NCI-H526 (cell line): Measurements from ENCODE around the gene TAF3.

Experiments
- DNase-seq, 2 experiments: peaks; one replicate each; lab custom pipeline; 2025; lab: John Stamatoyannopoulos, UW

The TAF3 gene

DNA sequence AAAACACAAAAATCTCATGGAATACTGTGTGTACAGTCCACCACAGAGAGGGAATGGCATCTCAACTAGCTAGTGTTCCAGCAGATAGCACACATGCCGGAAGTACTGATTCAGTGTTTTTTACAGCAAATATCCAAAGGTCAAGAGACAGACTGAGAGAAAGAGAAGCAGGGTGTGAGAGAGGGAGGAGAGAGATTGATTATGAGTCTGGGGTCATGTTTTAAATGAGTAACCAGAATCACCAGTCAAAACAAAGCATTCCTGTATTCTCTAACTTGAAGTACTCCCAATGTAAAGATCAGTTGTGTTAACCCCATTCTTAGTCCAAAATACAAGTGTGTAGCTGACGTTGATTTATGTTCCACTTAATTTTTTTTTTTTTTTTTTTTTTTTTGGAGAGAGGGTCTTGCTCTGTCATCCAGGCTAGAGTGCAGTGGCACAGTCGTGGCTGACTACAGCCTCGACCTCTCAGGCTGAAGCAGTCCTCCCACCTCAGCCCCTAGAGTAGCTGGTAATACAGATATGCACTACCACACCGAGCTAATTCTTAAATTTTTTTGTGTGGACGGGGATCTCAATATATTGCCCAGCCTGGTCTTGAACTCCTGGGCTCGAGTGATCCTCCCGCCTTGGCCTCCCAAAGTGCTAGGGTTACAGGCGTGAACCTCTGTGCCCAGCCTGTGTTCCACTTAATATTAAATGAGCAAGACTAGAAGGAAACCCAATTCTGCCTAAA is 114.2 kb downstream of the TAF3 start:
- DNase-seq: no peak

DNA sequence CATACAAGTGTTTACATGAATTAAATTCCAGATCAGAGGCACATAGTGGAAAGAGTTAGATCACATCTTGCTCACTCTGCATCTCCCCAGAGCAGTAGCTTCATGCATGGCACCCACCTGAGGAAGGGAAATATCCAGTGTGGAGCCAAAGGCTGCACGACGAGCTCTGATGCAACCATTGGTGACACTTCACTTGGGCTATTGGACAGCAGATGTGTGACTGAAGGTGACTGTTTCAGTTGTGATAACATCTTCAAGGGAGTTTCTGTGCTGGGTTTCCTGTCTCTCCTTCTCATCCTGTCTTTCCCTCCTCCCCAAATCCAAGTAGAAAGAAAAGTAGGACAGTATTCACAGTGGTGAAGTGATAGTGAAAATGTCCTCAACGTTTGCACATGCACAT is 115.0 kb downstream of the TAF3 start:
- no peak for DNase-seq

DNA sequence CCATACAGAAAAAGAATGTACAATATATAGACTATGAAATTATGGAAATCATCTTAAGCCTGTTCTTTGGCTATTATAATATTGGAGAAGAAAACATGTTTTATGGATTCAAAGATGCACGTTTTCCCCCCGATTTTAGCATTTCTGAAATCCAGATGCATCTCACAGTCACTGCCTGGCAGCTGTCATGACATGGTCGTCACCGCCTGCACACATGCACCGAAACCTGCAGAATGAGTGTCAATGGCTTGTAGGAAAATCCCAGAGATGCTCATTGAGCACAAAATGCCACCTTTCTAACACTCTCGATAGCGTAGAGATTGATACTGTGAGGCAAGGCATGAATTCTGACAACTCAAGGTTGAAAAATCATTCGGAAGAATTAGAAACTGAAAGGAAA is 115.5 kb downstream of the TAF3 start:
- no peak for DNase-seq

DNA sequence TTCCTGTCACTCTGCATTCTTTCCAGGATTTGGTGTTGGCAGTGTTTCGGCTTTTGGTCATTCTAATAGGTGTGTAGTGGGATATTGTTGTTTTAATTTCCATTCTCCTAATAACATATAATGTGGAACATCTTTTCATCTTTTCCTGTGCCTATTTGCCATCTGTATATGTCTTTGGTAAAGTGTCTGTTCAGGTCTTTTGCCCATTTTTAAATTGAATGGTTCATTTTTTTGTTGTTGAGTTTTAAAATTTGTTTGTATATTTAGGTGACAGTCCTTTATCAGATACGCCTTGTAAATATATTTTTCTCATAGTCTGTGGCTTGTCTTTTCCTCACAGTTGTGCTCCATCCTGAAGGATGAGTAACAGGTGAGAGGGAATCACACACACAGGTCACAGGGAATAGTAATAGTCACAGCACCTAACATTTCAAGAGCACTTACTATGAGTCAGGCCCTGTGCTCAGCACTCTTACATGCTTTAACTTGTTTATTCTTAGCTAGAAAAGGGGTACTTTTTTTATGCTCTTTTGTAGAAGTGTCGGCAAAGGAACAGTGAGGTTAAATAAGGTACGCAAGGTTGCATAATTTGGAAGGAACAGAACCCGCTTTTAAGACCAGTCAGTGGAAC is 119.1 kb downstream of the TAF3 start:
- DNase-seq: no peak

DNA sequence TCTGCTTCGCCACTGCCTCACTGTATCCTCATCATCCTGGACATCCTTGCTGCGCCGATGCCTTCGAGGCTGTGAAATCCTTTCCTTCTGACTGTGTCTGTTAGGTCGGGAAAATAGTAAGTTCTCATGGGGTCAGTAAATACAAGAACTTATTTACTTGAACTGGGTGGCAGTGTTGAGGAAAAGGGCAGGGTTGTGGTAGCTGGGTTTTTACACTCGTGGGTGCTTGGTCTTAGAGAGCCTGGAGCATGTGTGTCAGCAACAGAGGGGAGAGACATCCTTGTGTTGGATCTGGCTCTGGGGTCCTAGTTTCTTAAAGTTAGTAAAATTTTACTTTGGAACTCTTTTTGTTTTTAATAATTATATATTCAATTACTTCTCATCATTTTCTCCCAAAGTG is 123.3 kb downstream of the TAF3 start:
- DNase-seq: no peak

DNA sequence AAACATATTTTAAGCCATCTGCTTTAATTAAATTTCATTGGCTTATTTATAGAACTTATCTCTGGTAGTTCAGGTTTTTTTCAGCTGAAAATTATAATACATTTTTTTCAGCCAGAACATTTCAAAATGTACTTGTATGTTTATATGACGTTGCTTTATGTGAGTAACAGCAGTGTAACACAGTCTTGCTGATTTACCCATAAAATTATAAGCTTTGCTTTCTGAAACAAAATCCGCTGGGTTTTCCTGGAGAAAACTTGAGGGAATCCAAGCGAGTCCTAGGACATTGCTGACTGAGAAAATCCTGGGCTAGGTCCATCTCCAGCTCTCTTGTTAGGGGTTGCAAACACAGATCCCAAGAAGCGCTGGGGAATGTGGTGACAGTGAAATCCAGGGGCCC is 124.0 kb downstream of the TAF3 start:
- no peak for DNase-seq

DNA sequence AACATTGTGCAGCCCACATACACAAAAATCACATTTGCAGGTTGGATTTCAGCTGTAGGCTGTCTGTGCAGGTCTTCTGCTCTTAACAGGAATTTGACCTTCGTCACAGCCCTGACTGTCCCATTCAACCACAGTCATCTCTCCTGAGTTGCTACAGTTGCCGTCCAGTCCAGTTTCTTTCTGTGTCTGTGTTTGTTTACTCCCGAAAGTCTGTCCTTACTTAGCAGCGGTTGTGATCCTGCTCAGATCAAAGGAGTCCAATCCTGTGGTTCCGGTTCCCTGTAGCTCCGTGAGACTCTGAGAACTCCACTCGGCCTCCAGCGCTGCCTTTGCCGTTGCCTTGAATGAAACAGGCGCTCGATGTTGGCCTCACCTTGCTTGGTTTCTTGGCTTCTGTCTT is 124.6 kb downstream of the TAF3 start:
- no peak for DNase-seq

DNA sequence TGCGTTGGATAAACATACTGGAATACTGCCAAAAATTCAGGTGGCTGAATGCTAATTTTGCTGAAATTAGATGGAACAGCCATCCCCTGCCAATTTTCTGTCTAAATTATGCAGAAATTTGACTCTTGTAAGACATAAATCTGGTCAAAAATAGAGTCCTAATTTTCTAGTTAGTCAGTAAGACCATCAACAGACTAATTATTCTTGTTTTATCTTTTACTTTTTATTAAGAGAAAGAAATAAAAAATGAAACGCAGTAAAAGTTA is 125.8 kb downstream of the TAF3 start:
- DNase-seq: no peak

DNA sequence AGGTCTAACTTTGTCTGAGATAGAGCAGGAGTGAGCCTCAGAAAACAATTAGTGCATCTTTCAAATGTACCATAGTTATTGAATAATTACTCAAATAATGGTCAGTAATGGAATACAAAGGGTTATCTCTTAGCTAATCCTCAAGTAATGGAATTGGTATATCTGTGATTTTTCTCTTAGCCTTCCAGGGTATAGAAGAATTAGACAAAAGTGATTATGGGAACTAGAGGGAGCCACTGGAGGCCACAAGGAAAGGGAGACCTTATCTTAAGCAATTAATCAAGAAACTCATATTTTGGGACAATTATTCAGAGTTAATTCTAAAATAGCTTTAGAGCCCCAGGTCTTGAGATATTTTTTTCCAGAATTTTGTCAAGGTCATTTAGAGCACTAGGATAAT is 126.2 kb downstream of the TAF3 start:
- no peak for DNase-seq

DNA sequence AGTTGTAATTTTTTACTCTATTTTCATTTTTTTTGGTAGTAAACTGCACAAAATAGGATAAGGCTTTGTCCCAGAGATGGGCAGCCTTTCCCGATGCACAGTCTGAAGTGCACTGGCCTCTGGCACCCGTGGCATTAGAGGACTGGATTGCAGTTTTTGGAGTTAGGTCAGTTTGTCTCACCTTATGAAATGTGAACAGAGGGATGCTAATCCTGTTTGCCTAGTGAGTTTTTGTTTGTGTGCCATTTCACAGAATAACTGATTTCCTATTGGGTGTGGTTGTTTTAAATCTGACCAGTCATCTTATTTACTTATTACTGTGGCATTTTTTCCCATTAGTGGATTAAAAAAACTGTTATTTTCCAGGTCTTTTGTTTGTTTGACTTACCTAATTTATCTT is 126.7 kb downstream of the TAF3 start:
- DNase-seq: no peak

DNA sequence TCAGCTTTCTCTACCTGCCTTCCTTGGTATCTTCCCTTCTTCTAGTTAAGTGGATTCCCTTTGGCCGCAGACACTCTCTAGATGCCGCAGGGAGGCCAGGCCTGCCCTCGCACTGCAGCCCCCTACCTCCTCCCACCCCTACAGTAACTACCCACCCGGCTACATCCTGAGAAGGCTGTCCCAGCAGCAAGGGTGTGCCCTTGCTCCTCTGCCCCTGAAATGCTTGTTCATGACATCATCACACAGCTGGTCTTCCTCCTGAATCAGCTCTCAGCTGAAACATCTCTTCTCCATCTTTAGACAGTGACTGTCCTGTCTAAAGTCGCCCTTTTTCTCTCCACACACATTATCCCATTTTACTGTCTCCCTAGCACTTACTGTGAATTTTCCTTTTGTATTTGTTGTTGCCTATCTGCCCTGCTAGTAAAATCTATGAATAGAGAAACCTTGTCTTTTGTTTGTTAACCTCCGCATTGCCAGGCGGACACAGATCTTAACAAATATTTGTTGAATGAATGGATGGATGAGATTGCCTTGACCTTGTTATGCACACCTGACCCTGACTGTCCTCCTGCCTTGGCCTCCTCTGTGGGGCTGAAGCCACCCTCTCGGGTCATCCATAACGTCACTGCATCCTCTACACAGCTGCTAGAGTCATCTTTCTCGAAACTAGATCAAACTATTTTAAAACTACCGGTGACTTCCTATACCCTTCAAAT is 127.3 kb downstream of the TAF3 start:
- DNase-seq: no peak

DNA sequence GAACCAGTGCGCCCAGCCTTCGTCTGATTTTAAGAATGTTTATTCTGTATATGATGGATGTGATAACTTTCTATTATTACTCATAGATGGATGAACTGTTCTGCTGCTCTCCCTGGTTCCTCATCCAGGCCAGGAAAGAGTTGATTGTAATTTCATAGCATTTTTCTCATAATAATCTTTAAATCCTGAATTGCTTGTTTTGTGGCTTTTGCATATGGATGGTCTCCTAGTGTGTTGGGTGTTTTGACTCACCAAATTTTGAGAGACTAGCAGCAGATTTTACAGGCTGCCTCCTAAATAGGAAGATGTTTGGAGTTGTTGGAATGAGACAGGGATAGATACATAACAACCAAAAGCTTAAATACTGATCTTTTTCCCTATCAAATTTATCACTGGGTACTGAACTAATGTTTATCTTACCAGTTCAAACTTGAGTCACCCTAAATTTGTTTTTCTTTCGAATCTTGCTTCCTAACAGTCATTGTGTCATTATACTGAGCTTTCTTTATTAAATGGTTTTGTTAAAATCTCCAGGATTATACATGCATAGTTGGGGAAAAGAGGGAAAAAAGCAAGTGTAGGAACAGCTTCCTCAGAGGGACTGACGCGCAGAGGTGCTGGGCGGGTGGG is 130.2 kb downstream of the TAF3 start:
- DNase-seq: no peak

DNA sequence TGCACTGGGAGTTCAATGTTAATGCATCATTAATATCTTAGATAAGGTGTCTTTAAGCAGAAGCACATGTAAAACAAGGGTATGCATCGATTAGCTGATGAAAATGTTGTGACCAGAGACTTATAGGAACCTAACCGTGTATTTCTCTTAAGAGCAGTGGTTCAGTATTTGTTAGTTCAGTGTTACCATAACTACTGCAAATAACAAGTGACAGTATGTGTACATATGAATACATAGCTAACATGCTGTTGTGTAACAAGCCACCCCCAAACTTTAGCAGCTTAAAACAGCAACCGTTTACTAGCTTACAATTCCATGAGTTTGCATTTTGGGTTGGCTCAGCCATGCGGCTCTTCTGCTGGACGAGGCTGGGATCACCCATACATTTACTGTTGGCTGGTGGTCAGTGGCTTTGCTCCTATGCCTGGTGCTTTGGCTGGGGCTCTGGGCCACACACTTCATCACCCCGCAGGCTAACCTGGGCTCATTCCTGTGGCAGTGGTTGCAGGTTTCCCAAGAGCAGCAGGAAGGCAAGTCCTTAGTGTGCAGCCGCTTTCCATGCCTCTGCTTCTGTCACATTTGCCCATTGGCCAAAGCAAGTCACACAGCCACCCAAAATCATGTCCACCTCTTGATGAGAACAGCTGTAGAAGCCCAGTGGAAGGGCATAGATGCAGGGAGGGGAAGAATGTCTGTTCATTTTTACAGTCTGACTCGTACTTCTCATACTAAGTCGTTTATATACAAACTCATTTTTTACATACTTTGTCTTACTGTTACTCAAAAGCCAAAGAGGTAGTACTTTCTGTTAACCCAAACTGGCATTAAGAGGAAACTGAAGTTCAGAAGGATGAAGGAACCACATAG is 132.9 kb downstream of the TAF3 start:
- DNase-seq: no peak

DNA sequence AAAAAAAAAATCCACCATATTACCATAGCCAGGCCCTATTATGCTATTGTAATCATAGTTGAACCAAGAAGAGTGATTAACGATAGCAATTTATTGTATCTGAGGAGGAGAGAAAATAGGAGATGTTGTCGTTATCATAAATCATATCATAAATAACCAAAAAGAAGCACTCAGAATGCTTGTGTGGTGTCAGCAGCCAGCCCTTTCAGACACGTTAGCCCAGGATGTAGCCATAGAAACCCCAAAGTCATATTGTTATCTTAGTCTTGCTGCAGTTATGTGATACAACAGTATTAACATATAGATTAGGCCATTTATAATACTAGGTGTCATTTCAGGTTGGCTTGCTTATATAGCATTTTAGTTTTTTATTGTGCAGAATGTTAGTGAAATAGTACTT is 134.0 kb downstream of the TAF3 start:
- no peak for DNase-seq

DNA sequence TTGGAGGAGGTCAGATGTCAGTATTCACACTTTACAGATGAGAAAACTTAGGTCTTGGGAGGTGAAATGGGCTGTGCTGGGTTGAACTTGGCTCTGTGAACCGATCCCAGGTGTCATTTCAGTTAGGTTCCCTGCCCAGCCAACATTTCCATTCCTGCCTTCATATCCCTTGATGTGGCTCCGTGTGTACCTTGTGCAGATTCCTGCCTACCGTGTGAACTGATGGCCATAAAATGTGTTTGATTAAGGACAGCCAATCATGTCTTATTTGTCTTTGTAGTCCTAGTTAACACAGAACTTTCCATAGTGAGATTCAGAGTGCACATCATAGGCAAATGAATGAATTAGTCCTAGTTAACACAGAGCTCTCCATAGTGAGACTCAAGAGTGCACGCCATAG is 135.1 kb downstream of the TAF3 start:
- DNase-seq: peak; percentile 42 to 45

DNA sequence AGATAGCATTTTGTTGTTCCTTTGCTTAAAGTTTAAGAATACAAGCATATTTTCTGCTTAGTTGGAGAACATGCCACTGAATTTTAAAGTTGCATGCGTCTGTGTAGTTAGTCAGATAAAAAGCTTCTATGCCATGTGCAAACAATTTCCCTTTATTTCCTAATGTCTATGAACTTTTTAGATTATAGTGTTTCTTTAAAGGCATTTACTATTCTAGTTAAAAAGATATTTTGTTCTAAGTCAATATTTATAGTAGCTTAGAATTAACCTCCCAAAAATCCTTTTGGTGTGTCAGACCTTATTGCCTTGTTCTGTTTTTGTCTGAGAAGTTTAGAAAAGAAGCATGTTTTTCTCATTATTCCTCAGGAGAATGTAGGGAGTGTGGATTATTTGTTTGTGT is 137.1 kb downstream of the TAF3 start:
- no peak for DNase-seq

DNA sequence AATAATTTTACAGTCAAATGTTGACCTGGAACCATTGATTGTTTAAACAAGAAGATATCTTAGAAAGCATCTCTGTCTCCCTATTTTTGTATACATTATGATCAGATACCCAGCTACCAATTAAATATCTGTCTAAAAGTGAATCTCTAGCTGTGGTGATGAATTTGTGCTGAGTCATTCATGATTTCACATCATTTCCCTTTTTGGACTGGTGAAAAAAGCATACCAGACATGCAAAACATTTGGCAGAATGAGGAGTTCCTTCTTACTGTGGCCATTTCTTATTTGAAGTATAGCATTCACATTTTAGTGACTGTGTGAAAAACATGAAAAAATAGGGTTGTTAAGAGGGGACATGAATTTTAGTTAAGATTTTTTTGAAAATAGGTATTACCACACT is 138.2 kb downstream of the TAF3 start:
- peak in 1 of 2 experiments; percentile 3 for DNase-seq

DNA sequence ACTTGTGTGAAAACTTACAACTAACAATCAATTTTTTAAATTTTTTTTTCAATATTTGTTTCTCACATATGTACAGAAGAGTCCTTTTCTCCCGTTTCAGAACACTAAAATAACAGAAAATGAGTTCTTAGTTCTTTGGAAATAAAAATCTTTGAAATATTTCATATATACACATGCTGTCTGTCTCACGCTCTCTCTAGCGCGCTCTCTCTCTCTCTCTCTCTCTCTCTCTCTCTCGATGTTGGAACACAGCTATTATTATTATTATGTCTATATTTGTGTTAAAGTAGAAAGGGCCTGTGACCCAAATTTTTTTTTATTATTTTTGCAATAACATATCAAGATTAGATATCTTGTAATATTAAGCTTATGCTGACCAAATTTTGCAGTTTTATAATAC is 139.3 kb downstream of the TAF3 start:
- no peak for DNase-seq

DNA sequence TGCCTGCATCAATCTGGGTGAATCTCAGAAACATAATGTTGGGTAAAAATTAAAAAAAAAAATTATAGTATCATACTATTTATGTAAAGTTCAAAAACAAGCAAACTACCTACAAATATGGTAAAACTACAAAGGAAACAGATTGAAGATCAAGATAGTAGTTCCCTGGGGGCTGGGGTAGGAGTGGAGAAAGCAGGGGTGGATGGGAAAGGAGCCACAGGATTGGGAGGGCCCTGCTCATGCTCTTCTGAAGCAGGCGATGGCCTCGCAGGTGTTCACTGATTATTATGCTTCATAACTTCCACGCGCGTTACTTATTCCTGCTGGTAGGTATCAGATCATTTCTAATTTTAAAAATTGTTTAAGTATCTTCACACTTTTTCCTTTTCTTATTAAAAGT is 140.1 kb downstream of the TAF3 start:
- no peak for DNase-seq

DNA sequence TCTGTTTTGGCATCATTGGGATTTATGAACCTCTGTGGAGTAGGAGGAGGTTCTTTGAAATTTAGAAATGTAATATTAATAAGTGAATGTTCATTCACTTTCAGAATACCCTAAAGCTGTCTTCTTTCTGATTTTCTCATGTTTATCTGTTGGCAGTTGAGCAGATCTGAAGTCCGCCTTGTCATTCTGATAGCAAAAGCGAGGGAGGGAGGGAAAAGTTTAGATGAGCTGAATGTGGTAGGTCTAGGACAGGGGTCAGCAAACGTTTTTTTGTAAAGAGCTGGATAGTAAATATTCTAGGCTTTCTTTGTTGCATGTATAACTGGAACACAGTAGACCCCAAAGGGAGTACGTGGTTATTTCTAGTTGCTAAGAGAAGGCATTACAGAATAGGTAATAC is 141.8 kb downstream of the TAF3 start:
- no peak for DNase-seq

DNA sequence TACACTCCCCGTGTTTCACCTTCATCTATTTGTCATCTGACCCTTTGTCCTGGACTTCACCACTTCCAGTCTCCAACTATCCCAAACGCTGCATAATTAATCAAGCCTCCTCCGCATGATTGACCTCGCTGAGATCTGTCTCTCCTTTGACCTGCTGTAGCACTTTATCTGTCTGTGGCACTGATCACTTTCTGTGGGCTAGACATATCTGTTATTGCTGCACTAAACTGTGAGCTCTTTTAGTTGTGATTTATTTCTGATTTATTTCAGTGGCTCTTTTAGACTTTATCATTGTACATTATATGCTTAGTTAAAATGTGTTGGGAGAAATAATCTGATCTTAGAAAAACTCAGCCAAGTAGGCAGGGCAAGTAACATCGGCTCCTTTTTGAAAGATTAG is 144.3 kb downstream of the TAF3 start:
- no peak for DNase-seq

DNA sequence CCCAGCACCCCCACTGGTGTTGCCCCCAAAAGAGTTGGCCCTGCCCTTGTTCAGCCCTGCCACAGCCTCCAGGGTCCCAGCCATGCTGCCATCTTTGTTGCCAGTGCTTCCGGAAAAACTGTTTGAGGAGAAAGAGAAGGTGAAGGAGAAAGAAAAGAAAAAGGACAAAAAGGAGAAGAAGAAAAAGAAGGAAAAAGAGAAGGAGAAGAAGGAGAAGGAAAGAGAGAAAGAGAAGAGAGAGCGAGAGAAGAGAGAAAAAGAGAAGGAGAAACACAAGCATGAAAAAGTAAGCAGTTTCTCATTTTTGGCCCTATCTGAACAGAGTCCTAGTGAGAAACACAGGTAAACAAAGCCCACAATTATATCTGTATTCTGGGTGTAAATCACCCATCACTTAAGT is 147.2 kb downstream of the TAF3 start:
- no peak for DNase-seq
